Measurements from ENCODE around the gene TGFBR1.

TGFBR1 gene

DNA sequence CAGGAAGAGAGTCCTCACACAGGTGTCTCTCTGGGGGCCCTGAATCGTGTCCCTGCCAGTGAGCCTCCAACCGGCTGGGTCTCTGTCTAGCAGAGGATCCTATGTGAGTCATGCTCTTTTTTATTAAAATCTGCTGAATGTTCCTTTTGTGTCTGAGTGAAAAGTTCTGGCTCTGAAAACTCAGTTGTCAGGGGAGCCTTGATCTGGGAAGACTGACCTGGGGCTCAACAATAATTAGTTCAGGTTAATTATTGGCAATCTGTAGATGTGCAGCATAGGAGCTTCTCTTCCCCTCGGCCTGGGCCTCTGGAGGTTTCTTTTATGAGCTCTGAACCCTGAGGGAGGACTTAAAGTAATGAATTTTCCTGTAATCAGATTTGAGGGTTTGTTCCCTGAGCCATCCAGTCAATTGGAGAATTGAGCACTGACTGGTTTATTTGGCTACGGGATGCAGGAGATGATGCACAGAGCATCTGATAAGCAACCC, 71.7 kb downstream of the TGFBR1 start:
- TF ChIP-seq PPARA (CRISPR knock-in tag; IDR thresholded peaks at IDR 0.05; ENCODE audit: borderline replicate concordance) (no peak), TCF4 (CRISPR knock-in tag; IDR thresholded peaks at IDR 0.05; ENCODE audit: borderline replicate concordance) (no peak), OSR1 (CRISPR knock-in tag; IDR thresholded peaks at IDR 0.05) (no peak), ISL1 (CRISPR knock-in tag; IDR thresholded peaks at IDR 0.05) (peak; percentile 48; the same call in 1 of the 2 replicates), ZFP3 (CRISPR knock-in tag; IDR thresholded peaks at IDR 0.05) (0 out of 2 replicates have a peak, but pooled peaks have one; percentile 23), ZC3H10 (CRISPR knock-in tag; IDR thresholded peaks at IDR 0.05) (no peak), ZNF565 (CRISPR knock-in tag; conservative IDR thresholded peaks at IDR 0.05; ENCODE audit: low read depth) (no peak), GLIS3 (CRISPR knock-in tag; IDR thresholded peaks at IDR 0.05) (no peak), CSDC2 (CRISPR knock-in tag; IDR thresholded peaks at IDR 0.05) (no peak)
- TF ChIP-seq, protein P1, sequence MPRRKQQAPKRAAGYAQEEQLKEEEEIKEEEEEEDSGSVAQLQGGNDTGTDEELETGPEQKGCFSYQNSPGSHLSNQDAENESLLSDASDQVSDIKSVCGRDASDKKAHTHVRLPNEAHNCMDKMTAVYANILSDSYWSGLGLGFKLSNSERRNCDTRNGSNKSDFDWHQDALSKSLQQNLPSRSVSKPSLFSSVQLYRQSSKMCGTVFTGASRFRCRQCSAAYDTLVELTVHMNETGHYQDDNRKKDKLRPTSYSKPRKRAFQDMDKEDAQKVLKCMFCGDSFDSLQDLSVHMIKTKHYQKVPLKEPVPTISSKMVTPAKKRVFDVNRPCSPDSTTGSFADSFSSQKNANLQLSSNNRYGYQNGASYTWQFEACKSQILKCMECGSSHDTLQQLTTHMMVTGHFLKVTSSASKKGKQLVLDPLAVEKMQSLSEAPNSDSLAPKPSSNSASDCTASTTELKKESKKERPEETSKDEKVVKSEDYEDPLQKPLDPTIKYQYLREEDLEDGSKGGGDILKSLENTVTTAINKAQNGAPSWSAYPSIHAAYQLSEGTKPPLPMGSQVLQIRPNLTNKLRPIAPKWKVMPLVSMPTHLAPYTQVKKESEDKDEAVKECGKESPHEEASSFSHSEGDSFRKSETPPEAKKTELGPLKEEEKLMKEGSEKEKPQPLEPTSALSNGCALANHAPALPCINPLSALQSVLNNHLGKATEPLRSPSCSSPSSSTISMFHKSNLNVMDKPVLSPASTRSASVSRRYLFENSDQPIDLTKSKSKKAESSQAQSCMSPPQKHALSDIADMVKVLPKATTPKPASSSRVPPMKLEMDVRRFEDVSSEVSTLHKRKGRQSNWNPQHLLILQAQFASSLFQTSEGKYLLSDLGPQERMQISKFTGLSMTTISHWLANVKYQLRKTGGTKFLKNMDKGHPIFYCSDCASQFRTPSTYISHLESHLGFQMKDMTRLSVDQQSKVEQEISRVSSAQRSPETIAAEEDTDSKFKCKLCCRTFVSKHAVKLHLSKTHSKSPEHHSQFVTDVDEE (CRISPR knock-in tag; IDR thresholded peaks at IDR 0.05), result no peak
- ATAC-seq, result peak; percentile 55

DNA sequence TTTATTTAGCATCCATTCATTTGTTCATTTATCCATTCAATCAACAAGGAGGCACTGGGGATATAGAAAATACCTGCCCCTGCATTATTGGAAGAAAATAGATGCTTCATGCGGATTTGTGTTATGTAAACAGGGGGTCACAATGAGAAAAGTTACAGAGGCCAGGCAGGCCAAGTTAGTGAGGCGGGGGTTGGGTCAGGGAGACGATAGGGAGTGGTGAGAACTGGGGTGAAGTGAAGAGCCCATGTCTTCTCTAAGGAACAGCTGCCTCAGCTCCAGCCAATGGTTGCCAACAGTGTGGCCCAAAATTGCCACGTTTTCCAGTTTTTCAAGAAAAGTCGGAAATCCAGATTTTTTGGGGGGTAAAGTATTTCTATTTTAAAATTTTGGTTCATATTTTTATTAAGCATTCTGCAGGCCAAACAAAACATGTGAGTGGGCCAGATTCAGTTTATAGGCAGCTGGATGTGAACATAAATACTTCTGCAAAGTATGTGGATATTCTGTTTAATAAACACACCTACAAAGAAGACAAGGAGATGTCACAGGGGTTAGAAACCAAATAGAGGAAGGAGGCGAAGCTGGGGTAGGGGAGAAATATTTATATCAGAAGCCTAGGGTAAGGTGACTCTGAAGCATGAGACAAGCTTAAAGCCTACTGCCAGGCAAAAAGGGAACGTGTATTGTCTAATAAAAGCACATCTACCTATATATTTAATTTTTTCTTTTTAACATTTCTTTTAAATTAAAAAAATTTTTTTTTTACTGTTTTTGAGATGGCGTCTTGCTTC, 72.9 kb downstream of the TGFBR1 start:
- ATAC-seq, result no peak
- no peak for TF ChIP-seq SNAI2 (CRISPR knock-in tag; IDR thresholded peaks at IDR 0.05)
- no peak for TF ChIP-seq ZC3H10 (CRISPR knock-in tag; IDR thresholded peaks at IDR 0.05)
- TF ChIP-seq TCF4 (CRISPR knock-in tag; IDR thresholded peaks at IDR 0.05; ENCODE audit: borderline replicate concordance), result no peak
- TF ChIP-seq, protein P2, sequence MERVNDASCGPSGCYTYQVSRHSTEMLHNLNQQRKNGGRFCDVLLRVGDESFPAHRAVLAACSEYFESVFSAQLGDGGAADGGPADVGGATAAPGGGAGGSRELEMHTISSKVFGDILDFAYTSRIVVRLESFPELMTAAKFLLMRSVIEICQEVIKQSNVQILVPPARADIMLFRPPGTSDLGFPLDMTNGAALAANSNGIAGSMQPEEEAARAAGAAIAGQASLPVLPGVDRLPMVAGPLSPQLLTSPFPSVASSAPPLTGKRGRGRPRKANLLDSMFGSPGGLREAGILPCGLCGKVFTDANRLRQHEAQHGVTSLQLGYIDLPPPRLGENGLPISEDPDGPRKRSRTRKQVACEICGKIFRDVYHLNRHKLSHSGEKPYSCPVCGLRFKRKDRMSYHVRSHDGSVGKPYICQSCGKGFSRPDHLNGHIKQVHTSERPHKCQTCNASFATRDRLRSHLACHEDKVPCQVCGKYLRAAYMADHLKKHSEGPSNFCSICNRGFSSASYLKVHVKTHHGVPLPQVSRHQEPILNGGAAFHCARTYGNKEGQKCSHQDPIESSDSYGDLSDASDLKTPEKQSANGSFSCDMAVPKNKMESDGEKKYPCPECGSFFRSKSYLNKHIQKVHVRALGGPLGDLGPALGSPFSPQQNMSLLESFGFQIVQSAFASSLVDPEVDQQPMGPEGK (CRISPR knock-in tag; IDR thresholded peaks at IDR 0.05; ENCODE audit: borderline replicate concordance), result no peak

DNA sequence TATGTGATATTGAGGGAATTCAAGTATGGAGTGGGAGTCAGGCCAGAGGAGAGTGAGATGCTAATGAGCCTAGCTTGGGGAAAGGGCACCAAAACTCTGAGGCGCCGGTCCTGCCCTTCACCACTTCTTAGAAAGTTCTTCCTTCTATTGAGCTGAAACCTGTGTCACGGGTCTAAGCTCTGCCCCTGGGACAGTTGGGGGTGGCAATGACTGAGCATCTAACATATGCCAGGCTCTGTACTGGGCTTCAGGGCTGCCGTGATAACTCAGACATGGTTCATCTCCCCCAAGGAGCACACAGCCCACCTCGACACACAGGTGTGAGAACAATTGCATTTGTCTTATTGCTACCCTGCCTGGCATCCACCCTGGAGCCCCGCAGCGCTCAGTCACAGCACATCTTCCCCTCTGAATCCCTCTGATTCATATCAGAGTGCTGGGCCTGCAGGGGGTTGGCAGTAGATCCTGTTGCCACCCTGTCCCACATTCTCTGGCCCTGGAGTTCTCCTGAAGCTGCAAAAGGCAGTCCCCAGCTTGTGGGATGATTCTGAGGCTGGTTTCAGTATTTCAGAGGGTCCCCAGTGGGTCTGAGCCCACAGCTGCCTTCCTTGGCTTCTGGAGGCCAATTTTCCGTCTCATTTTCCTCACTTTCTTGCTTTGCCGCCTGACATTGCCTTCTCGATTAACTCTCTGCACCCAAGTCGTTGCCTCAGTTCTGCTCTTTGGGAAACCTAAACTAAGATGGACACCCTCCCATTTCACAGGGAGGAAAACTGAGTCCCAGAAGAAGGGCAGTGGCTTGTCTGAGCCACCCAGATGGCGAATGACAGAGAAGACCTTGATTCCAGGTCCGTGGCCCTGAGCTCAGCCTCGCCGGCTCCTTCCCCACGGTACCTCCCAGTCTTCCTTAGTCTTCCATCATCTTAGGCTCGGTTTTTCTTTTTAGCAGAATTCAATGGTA, 74.3 kb downstream of the TGFBR1 start:
- no peak for ATAC-seq
- TF ChIP-seq, protein P3, sequence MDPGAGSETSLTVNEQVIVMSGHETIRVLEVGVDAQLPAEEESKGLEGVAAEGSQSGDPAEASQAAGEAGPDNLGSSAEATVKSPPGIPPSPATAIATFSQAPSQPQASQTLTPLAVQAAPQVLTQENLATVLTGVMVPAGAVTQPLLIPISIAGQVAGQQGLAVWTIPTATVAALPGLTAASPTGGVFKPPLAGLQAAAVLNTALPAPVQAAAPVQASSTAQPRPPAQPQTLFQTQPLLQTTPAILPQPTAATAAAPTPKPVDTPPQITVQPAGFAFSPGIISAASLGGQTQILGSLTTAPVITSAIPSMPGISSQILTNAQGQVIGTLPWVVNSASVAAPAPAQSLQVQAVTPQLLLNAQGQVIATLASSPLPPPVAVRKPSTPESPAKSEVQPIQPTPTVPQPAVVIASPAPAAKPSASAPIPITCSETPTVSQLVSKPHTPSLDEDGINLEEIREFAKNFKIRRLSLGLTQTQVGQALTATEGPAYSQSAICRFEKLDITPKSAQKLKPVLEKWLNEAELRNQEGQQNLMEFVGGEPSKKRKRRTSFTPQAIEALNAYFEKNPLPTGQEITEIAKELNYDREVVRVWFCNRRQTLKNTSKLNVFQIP (CRISPR knock-in tag; IDR thresholded peaks at IDR 0.05; ENCODE audit: borderline replicate concordance, low read depth), result no peak
- TF ChIP-seq, protein P1 (CRISPR knock-in tag; IDR thresholded peaks at IDR 0.05), result no peak
- TF ChIP-seq RARB (CRISPR knock-in tag; IDR thresholded peaks at IDR 0.05) (no peak), GLIS3 (CRISPR knock-in tag; IDR thresholded peaks at IDR 0.05) (no peak), ZFP30 (CRISPR knock-in tag; IDR thresholded peaks at IDR 0.05) (no peak), ISL1 (CRISPR knock-in tag; IDR thresholded peaks at IDR 0.05) (no peak), SNAI2 (CRISPR knock-in tag; IDR thresholded peaks at IDR 0.05) (no peak), ZC3H10 (CRISPR knock-in tag; IDR thresholded peaks at IDR 0.05) (no peak), ZFP3 (CRISPR knock-in tag; IDR thresholded peaks at IDR 0.05) (no peak), TOX (CRISPR knock-in tag; IDR thresholded peaks at IDR 0.05; ENCODE audit: borderline replicate concordance) (no peak), ZNF70 (CRISPR knock-in tag; IDR thresholded peaks at IDR 0.05) (no peak), ESRRG (CRISPR knock-in tag; IDR thresholded peaks at IDR 0.05) (no peak), OSR1 (CRISPR knock-in tag; IDR thresholded peaks at IDR 0.05) (no peak), BACH2 (CRISPR knock-in tag; IDR thresholded peaks at IDR 0.05; ENCODE audit: borderline replicate concordance) (no peak)
- TF ChIP-seq, protein P4, sequence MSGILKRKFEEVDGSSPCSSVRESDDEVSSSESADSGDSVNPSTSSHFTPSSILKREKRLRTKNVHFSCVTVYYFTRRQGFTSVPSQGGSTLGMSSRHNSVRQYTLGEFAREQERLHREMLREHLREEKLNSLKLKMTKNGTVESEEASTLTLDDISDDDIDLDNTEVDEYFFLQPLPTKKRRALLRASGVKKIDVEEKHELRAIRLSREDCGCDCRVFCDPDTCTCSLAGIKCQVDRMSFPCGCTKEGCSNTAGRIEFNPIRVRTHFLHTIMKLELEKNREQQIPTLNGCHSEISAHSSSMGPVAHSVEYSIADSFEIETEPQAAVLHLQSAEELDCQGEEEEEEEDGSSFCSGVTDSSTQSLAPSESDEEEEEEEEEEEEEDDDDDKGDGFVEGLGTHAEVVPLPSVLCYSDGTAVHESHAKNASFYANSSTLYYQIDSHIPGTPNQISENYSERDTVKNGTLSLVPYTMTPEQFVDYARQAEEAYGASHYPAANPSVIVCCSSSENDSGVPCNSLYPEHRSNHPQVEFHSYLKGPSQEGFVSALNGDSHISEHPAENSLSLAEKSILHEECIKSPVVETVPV (CRISPR knock-in tag; IDR thresholded peaks at IDR 0.05), result no peak
- TF ChIP-seq, protein P5, sequence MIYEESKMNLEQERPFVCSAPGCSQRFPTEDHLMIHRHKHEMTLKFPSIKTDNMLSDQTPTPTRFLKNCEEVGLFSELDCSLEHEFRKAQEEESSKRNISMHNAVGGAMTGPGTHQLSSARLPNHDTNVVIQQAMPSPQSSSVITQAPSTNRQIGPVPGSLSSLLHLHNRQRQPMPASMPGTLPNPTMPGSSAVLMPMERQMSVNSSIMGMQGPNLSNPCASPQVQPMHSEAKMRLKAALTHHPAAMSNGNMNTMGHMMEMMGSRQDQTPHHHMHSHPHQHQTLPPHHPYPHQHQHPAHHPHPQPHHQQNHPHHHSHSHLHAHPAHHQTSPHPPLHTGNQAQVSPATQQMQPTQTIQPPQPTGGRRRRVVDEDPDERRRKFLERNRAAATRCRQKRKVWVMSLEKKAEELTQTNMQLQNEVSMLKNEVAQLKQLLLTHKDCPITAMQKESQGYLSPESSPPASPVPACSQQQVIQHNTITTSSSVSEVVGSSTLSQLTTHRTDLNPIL (CRISPR knock-in tag; IDR thresholded peaks at IDR 0.05; ENCODE audit: low read depth), result no peak

Measured in SK-N-SH treated with all-trans-retinoic acid at 6 μM for 48 hours (cell line).